Stimulated activated CD4-positive, alpha-beta T cell treated with anti-CD3 and anti-CD28 coated beads, Interleukin-2, amount 100 ng/mL, for 4 hours (primary cell): ENCODE results near the gene FAM89A.
"Not testable (repeated sequence)": the region's sequence is repeated elsewhere in the genome, so short reads cannot be mapped to it uniquely, and the experiment has no call there.

Experiments
- DNase-seq: peaks from one replicate; pipeline ENCODE4 v3.0.0-alpha.2; 2020; ENCODE audit warnings: low read depth

The FAM89A gene

GRCh38 chr1:231032963-231033362 is 7.1 kb downstream of the FAM89A start:
- no peak for DNase-seq

GRCh38 chr1:231029841-231030240 is 10.2 kb downstream of the FAM89A start:
- no peak for DNase-seq

- not testable (repeated sequence) for DNase-seq
Observed at GRCh38 chr1:231029247-231029646, 10.8 kb downstream of the FAM89A start.

GRCh38 chr1:231028682-231029081 is 11.4 kb downstream of the FAM89A start:
- no peak for DNase-seq

GRCh38 chr1:231027971-231028370 is 12.1 kb downstream of the FAM89A start:
- no peak for DNase-seq

- no peak for DNase-seq
Observed at GRCh38 chr1:231027136-231027925, 12.7 kb downstream of the FAM89A start.

GRCh38 chr1:231026576-231026975 is 13.5 kb downstream of the FAM89A start:
- DNase-seq, result no peak

GRCh38 chr1:231023150-231023549 is 16.9 kb downstream of the FAM89A start:
- DNase-seq, result no peak

GRCh38 chr1:231022543-231022942 is 17.5 kb downstream of the FAM89A start:
- DNase-seq, result not testable (repeated sequence)

- DNase-seq, result no peak
Observed at GRCh38 chr1:231021540-231022031, 18.5 kb downstream of the FAM89A start.

GRCh38 chr1:231020816-231021215 is 19.2 kb downstream of the FAM89A start:
- no peak for DNase-seq

GRCh38 chr1:231020139-231020601 is 19.9 kb downstream of the FAM89A start:
- no peak for DNase-seq

- no peak for DNase-seq
Observed at GRCh38 chr1:231019711-231020110, 20.3 kb downstream of the FAM89A start.

- no peak for DNase-seq
Observed at GRCh38 chr1:231016966-231017365, 23.1 kb downstream of the FAM89A start.

- no peak for DNase-seq
Observed at GRCh38 chr1:231016234-231016633, 23.8 kb downstream of the FAM89A start.

- no peak for DNase-seq
Observed at GRCh38 chr1:231013391-231014015, 26.6 kb downstream of the FAM89A start.

- DNase-seq, result no peak
Observed at GRCh38 chr1:231011963-231012362, 28.1 kb downstream of the FAM89A start.

- DNase-seq, result no peak
Observed at GRCh38 chr1:231011360-231011759, 28.7 kb downstream of the FAM89A start.

- DNase-seq, result not testable (repeated sequence)
Observed at GRCh38 chr1:231007535-231007934, 32.5 kb downstream of the FAM89A start.

GRCh38 chr1:231001892-231002291 is 38.2 kb downstream of the FAM89A start:
- no peak for DNase-seq

- no peak for DNase-seq
Observed at GRCh38 chr1:231000639-231001038, 39.4 kb downstream of the FAM89A start.

- no peak for DNase-seq
Observed at GRCh38 chr1:231000201-231000600, 39.9 kb downstream of the FAM89A start.

GRCh38 chr1:230994860-230995259 is 45.2 kb downstream of the FAM89A start:
- no peak for DNase-seq
